ENCODE results near the gene TPRG1L. TPM values are rescaled to one million over a fixed set of nuclear protein-coding genes. Genes with fewer than 3 reads are reported as not detected.

The TPRG1L gene
- total RNA-seq, 1 donor from 2014 or later, result 10.6 TPM

GRCh38 chr1:3657578-3658230, 32.9 kb downstream of the TPRG1L start:
- H4K20me1 ChIP-seq (ENCODE audit: low read depth), result peaks cover 12% of the 10 kb centered on the region
- Mint-ChIP-seq H3K4me1 (peaks cover 7% of the 10 kb centered on the region), H3K27ac (no peak overlapping the region), H3K27me3 (ENCODE audit: insufficient read depth, low read depth) (peaks cover 45% of the 10 kb centered on the region), H3K4me3 (no peak overlapping the region), H3K36me3 (no peaks in the 10 kb centered on the region), H3K9me3 (no peaks in the 10 kb centered on the region)
- H3F3A ChIP-seq (ENCODE audit: low read depth), result peaks cover 7% of the 10 kb centered on the region
- TF ChIP-seq EZH2phosphoT487 (IDR thresholded peaks at IDR 0.05) (no peak), CTCF (IDR thresholded peaks at IDR 0.05) (no peak), EZH2 (IDR thresholded peaks at IDR 0.05) (no peak)
- no peak for DNase-seq (ENCODE audit: low spot score)
- no peak overlapping the region for H3K4me2 ChIP-seq
- peaks cover 93% of the 10 kb centered on the region for H3K27me3 ChIP-seq
- H3K27ac ChIP-seq, result no peak overlapping the region
- peaks cover 4% of the 10 kb centered on the region for H3K4me1 ChIP-seq
- H3K36me3 ChIP-seq, result no peaks in the 10 kb centered on the region
- no peaks in the 10 kb centered on the region for H3K79me2 ChIP-seq (ENCODE audit: low read depth)
- H2AFZ ChIP-seq (replicated peaks), result peak overlapping the region; percentile 63
- no peak overlapping the region for H3K4me3 ChIP-seq
- H3K9ac ChIP-seq, result no peak overlapping the region
- H3K9me3 ChIP-seq (ENCODE audit: low read depth), result no peaks in the 10 kb centered on the region

- no peaks in the 10 kb centered on the region for H3K36me3 Mint-ChIP-seq
Observed at GRCh38 chr1:3658231-3658615, 33.4 kb downstream of the TPRG1L start.

GRCh38 chr1:3659093-3659492, 34.3 kb downstream of the TPRG1L start:
- H2AFZ ChIP-seq (replicated peaks), result no peak overlapping the region
- H3K79me2 ChIP-seq (ENCODE audit: low read depth), result no peaks in the 10 kb centered on the region
- H3K9ac ChIP-seq, result no peak overlapping the region
- H3K4me1 ChIP-seq, result no peaks in the 10 kb centered on the region
- no peak overlapping the region for H3K4me3 ChIP-seq
- Mint-ChIP-seq H3K4me1 (peaks cover 3% of the 10 kb centered on the region), H3K4me3 (no peak overlapping the region), H3K27ac (no peak overlapping the region), H3K36me3 (no peaks in the 10 kb centered on the region), H3K27me3 (ENCODE audit: insufficient read depth, low read depth) (peaks cover 34% of the 10 kb centered on the region), H3K9me3 (no peaks in the 10 kb centered on the region)
- no peaks in the 10 kb centered on the region for H3K9me3 ChIP-seq (ENCODE audit: low read depth)
- peaks cover 79% of the 10 kb centered on the region for H3K27me3 ChIP-seq
- no peak overlapping the region for H3K4me2 ChIP-seq
- DNase-seq (ENCODE audit: low spot score), result no peak
- H4K20me1 ChIP-seq (ENCODE audit: low read depth), result no peaks in the 10 kb centered on the region
- no peak overlapping the region for H3K27ac ChIP-seq
- H3K36me3 ChIP-seq, result no peaks in the 10 kb centered on the region
- no peaks in the 10 kb centered on the region for H3F3A ChIP-seq (ENCODE audit: low read depth)
- TF ChIP-seq EZH2phosphoT487 (IDR thresholded peaks at IDR 0.05) (no peak), EZH2 (IDR thresholded peaks at IDR 0.05) (no peak), CTCF (IDR thresholded peaks at IDR 0.05) (no peak)

More at GRCh38 chr1:3658231-3658615, 33.4 kb downstream of the TPRG1L start:
- no peaks in the 10 kb centered on the region for H3K9me3 Mint-ChIP-seq
- TF ChIP-seq EZH2phosphoT487 (IDR thresholded peaks at IDR 0.05) (no peak), EZH2 (IDR thresholded peaks at IDR 0.05) (no peak), CTCF (IDR thresholded peaks at IDR 0.05) (no peak)
- H4K20me1 ChIP-seq (ENCODE audit: low read depth), result peaks cover 9% of the 10 kb centered on the region
- H3K27ac ChIP-seq, result no peak overlapping the region
- peak overlapping the region; percentile 72 for H3K27ac Mint-ChIP-seq
- H3K27me3 Mint-ChIP-seq (ENCODE audit: insufficient read depth, low read depth), result peaks cover 43% of the 10 kb centered on the region
- no peaks in the 10 kb centered on the region for H3K79me2 ChIP-seq (ENCODE audit: low read depth)
- peak overlapping the region; percentile 63 for H2AFZ ChIP-seq (replicated peaks)
- peaks cover 7% of the 10 kb centered on the region for H3K4me1 Mint-ChIP-seq
- H3K4me3 Mint-ChIP-seq, result no peak overlapping the region
- no peak for DNase-seq (ENCODE audit: low spot score)
- no peak overlapping the region for H3K4me3 ChIP-seq
- no peak overlapping the region for H3K4me2 ChIP-seq
- H3K9ac ChIP-seq, result no peak overlapping the region
- H3K36me3 ChIP-seq, result no peaks in the 10 kb centered on the region
- H3K4me1 ChIP-seq, result no peaks in the 10 kb centered on the region
- H3K9me3 ChIP-seq (ENCODE audit: low read depth), result no peaks in the 10 kb centered on the region
- H3K27me3 ChIP-seq, result peaks cover 88% of the 10 kb centered on the region
- H3F3A ChIP-seq (ENCODE audit: low read depth), result peaks cover 4% of the 10 kb centered on the region

Data from neural progenitor cell (in vitro differentiated cells).